Ureter (tissue), 1 donor: ENCODE data around the gene RAD51B. TPM values are rescaled to one million over a fixed set of nuclear protein-coding genes. Genes with fewer than 3 reads are reported as not detected.

ENCODE experiments used
- DNase-seq: peaks from one replicate; pipeline ENCODE4 v3.0.0-alpha.2; 2020; ENCODE audit warnings: low spot score
- total RNA-seq: library from RNA; stranded (reverse); gene quantifications from one replicate; pipeline ENCODE4 v1.2.4, GENCODE V29; 2023
- donor health status: DM: yes; HTN: yes; CAD: no.

RAD51B gene
- total RNA-seq, 1 donor from 2014 or later, result 36.6 TPM

DNA sequence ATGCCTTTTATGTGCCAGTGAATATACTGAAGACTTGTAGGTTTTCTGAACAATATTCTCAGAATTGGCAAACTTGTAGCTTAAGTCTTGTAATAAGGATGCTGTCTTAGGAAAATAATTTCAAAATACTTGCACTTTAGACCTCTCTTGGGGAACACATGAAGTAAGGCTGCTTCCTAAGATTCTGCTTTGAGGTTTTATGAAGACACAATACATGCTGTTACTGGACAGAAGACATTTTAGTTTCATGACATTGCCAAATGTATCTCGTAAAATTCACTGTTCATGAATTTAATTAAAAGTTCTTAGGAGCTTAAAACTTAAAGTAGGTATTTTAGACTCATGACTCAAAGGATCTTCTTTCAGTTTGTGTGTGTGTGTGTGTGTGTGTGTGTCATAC lies 80.7 kb downstream of the RAD51B start:
- no peak for DNase-seq

DNA sequence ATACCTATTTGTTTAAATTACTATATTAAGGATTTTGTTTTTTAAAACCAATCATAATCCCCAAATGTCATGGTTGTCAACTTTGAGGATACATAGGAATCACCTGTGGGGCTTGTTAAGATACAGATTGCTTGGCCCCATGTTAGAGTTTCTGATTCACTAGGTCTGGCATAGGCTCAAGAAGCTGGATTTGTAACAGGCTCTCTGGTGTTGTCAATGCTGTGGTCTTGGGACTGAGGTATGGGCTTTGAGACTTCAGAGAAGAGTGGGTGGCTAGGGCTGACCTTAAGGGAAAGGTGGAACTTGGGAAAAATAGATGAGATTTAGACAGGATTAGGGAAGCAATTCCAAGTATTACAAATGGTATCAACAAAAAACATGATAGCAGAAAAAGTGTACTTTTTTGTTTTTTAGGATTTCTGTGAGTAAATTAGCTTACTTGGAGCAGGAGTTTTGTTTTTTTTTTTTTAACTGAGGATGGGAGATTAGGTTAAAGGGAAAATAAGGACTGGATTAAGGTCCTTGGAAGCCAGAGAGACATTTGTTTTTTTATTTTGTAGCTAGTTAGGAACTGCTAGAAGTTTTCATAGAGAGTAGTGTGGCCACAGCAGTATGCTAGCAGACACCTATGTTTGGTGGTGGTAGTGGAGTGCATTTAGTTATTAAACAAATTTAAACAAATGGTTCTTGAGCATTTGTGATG lies 88.6 kb downstream of the RAD51B start:
- no peak for DNase-seq

DNA sequence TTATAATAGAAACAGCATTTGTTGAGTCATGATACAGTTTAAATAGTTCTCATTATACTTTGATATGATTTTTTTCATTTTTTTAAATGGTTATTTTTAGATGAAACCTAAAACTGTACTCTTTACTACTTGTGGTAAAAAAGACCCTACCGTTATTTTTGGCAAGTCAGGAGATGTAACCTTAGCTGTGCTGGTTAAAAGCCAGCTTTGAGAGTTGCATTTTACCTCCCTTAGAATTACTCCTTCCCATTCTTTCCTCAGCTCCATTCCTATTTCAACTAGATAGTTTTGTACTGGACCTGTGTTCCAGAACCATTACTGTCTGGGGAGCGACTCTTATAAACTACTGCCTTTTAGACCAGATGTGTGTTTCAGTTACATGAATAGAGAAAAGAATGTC lies 92.0 kb downstream of the RAD51B start:
- no peak for DNase-seq

DNA sequence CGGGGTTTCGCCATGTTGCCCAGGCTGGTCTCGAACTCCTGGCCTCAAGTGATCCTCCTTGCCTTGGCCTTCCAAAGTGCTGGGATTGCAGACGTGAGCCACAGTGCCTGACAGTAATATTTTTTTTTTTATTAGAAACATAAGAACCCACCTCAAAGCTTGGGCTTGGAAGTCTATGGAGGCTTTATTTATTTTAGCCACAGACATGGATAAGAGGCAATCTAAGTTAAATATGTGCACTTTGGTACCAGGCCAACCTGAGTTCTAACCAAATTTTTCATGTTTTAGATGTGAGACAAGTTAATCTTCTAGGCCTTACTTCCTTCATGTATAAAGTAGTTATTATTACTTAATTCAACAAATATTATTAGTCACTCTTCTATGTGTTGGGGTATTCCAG lies 96.9 kb downstream of the RAD51B start:
- no peak for DNase-seq

DNA sequence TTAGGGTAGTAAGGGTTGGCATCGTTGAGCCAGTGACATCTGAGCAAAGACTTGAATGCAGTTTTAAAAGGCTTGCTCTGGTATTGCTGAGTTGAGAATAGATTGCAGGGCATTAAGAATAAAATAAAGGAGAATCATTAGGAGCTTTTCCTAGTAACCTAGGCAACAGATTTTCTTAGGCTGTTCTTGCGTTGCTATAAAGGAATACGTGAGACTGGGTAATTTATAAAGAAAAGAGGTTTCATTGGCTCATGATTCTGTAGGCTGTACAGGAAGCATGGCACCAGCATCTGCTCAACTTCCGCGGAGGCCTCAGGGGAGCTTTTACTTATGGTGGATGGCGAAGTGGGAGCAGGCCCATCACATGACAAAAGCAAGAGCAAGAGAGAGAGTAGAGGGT lies 97.4 kb downstream of the RAD51B start:
- no peak for DNase-seq

DNA sequence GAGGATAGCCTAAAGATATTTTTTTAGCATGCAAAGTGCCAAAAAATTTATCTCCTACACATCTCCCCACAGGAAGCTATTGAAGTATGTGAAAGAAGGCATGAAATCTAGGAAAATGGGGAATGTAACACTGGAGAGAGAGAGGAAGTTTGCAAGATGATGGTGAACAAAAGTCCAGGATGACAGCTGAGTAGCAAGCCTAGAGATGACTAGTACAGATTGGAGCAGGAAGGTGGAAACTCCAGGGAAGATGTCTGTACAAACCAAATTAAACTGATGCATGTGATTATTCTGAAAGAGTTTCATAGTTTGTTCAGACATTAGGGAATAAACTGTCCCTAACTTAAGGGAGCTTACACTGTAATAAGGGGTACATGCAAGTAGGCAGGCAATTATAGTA lies 99.3 kb downstream of the RAD51B start:
- DNase-seq, result no peak

DNA sequence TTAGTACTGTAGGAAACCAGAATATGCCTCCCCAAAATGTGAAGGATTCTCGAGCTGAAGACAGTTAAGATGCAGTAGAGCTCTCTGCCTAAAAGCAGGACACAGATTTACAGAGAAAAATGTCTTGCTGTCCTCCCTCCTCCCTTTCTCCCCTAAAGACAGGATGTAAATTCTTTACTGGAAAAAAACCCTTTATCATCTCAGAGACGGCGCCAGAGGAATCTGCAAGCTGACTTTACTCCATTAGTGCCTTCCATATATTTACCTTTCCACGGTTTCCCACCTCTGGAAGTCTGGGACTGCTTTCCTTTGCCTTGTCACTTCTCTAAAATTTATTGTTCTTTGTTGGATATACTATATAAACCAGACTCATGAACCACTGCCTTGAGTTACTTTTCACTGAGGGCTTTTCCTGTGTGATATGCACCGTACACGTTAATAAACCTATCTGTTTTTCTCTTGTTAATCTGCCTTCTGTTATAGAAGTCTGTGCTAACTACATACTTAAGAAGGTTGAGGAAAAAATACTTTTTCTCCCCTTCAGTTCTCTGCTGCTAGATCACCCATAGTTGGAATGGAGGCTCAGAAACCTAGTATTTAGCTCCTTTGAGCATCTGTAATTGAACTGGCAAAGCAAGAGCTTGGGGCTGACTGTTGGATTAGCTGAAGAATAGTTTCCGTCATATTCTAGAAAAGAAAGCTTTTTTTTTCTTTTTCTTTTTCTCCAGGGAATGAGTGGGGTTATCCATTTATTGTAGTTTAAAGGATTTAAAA lies 99.9 kb downstream of the RAD51B start:
- no peak for DNase-seq

DNA sequence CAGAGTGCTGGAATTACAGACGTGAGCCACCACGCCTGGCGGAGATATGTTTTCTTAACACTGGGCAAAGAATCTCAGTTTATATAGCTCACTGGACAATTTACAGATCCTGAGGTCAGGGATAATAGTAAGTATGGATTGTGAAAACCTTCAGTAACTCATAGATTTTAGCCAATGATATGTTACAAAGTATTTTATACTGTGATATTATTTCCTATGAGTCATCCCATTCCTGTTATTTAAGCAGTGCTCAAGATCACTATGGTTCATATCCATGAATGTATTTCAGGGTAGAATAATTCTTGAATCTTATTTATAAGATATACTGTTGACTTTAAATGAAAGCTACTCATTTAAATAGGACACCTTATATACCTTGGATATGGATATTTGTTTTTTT lies 107.2 kb downstream of the RAD51B start:
- no peak for DNase-seq

DNA sequence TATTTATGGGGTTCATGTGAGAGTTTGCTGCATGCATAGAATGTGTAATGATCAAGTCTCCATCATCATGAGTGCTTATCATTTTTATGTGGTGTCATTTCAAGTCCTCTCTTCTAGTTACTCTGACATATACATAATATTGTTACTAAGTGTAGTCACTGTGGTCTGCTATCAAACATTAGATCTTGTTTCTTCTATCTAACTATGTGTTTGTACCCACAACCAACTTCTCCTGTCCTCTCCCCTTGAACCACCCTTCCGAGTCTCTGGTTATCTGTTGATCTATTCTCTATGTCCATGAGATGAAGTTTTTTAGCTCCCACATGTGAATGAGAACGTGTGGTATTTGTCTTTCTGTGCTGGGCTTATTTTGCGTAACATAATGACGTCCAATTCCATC lies 107.7 kb downstream of the RAD51B start:
- no peak for DNase-seq

DNA sequence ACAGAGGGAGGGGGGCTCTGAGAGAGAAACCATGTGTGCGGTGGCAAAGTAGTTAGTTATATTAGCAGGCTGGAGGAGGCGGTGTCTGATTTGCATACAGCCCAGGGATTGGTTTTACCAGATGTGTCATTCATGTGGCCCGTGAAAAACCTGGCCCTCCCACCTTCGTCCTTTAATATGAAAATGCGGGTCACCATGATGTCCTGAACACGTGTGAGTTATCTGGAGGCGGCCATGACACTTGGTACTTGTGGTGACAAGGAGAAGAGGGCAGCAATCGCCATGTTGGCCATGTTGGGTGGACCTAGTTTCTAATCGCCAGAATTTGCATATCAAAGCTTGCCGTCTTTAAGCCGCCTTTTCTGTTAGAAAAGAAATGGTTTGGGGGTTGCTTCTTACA lies 108.8 kb downstream of the RAD51B start:
- DNase-seq, result no peak

DNA sequence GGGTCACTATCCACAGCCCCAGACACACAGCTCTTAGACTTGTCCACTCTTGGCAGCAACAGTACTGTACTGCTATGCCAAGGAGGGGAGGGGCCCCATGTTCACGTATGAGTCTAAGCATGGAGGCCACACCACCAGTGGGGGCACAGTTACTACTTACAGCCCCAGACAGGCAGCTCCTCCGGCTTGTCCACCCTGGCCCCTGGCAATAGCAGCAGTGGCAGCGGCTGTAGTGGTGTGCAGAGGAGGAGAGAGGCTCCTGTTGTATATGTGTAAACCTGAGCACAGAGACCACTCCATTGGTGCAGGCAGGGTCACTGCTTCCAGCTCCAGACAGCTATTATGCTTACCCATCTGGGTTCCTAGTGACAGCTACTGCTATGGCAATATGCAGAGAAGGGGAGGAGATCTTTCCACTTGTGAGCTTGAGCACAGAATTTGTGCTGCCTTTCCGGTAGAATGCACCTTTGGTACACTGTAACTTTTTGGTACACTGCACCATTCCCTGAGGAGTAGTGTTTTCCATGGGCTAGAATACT lies 113.2 kb downstream of the RAD51B start:
- no peak for DNase-seq

DNA sequence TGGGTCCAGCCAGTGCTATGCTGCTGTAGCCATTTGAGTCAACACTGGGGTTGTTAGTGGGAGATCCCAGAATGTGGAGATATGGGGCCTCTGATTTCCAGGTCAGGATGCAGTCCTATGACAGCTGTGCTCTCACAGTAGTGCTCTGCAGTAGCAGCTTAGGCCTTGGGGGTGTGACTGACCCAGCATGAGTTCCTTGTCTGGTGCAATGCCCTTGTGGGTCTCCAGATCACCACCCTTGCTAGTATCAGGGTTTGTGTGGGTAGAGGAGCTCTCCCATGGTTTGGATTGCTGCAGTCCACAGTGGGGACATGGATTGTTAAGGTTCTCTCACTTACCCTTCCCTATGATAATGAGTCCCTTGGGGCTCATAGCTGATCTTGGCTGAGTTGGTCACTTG lies 113.7 kb downstream of the RAD51B start:
- DNase-seq, result no peak

DNA sequence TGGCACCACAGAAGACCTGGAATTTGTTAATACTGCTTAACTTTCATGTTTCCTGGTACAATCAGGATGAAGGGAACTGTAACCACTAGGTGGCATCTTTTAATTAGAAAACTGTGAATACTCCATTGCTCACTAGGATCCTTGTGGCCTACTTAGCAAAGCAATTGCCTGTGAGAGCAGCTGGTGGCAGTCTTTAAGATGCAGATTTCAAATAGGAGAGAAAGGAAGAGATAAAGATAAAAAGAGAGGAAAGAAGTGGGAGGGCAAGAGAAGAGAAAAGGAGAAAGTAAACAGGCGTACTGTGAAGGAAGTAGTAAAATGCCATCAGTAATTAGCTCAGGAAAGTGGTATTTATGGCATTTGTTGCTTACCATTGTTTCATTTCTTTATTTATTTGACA lies 114.5 kb downstream of the RAD51B start:
- no peak for DNase-seq

DNA sequence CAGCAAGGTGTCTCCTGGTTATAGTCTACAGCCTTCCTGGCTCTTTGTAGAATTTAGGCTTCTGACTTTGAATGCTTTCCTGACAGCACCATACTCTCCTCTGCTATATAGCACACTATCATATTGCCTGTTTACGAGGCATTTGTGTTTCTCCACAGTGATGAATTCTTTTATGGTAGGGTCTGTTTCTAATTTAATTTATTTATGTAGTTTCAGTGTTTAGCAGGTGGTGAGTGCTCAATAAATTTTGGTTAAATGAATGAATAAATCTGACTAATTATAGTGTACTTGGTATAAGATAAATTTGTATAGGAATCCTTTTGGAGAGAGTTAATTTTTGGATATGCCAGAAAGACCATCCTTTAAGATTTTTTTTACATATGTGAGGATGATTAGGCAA lies 115.3 kb downstream of the RAD51B start:
- no peak for DNase-seq

DNA sequence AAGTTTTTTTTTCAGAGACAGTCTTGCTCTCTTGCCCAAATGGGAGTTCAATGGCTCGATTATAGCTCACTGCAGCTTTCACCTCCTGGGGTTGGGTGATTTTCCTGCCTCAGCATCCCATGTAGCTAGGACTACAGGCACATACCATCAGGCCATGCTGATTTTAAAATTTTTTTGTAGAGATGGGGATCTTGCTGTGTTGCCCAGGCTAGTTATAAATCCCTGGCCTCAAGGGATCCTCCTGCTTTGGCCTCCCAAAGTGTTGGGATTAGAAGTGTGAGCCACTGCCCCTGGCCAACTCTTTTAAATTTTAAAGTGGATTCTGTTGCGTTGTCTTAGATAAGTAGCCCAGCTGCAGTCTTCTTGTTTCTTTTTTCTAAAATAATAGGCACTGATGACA lies 115.8 kb downstream of the RAD51B start:
- DNase-seq, result no peak

DNA sequence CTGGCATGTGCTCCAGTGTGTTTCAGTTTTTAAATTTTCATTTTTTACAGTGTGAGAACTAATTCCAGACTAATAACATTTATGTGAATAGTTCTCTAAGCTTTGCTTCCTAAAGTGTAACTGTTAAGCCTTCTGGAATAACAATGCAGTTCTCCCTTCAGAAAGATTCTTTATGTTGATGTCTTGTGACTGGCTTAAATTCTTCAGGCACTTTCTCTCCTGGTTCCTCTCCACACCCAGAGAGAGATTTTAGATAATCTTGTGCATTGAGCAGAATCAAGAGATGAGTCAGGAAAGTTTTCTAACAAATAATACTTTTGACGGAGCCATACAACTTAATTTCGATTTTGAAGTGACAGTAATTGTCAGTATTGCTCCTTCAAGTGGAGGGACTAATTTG lies 118.5 kb downstream of the RAD51B start:
- DNase-seq, result no peak

DNA sequence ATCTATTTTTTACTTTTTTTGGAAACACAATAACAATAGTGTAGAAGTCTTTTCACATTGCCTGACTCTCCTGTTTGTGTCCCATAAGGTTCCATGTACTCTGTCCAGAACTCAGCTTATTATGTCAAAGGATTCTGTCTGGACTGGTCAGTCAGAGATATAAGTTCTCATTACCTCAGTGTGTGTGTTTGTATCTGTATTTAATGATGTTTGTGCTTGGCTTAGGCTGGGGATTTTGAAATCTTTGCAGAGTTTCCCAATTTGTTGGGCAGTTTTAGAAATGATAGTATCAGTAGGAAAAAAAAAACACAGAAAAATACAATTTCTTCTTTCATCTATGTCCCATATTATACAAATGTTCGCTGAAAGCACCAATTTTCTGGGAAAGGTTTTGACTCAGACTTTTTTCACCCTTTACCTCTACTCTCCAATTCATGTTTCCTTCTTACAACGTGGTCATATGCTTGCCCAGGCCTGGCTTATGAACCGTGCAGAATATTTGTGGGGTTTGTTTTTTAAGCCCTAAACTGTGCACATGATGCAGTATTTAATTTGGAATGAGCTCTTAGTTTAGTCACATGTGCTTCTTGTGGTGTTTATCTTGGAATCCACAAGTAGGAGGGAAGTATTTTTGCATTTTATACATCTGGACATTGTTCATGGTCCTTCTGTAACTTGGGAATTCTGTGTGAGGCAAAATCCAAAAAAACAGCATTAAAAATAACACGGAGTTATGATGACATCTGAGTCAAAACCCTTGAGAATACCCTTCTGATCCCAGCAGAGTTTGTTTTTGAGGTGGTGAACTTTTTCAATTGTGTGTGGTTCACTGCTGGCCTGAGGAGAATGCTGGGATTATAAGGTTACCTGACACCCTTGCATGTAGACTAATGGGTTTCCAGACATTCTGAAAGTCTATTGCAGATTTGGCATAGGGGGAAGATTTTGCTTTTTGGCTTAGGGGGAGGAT lies 121.2 kb downstream of the RAD51B start:
- DNase-seq, result no peak

DNA sequence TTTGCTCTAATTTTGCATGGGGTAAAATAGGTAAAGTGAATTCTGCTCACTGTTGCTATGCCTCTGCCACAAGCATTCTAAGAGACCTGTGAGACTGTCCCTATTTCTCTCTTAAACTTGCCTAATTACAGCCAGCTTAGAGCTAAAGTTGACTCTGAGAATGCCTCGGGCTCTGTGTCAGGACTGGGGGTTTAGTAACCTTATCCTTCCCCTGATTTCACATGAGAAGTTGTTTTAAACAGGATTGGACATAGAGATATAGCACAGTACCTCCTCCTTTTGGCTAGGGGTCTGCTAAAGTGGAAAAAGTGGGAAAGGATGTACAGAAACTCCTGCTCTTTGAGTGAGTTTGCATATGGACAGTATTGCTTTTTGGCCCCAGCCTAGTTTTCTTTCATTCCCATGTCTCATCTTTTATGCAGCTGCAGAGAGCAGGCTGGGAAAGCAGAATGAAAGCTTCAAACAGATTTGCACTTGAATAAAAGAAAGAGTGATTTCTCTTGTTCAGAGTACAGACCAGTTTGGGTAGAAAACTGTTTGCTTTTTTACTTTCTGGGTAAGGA lies 122.0 kb downstream of the RAD51B start:
- no peak for DNase-seq

DNA sequence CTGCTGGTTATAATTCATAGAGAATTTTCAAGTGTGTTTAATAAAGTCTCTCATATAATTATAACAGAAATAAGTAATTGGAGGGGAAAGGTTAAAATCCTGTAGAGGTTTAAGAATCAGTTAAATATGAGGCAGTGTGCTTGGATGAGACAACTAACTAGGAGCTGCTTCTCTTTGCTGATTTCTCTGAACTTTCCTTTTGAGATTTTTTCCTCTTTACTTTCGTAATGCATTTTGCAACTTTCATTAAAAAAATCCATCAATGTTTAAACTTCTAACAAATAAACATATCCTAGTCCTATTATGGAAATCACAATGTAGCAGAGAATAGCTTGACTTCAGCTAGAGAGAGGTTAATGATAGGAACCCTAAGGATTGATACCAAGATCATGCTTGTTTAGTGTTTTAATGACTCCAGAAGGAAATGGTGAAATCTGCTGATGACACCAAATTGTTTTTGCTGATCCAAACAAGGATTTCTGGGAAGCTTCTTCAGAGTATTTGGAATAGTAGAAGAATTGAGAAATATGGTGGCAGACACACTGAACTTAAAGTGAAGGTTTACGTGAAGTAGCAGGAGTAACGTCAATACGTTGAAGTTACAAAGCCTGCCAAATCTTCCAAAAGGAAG lies 122.6 kb downstream of the RAD51B start:
- no peak for DNase-seq

DNA sequence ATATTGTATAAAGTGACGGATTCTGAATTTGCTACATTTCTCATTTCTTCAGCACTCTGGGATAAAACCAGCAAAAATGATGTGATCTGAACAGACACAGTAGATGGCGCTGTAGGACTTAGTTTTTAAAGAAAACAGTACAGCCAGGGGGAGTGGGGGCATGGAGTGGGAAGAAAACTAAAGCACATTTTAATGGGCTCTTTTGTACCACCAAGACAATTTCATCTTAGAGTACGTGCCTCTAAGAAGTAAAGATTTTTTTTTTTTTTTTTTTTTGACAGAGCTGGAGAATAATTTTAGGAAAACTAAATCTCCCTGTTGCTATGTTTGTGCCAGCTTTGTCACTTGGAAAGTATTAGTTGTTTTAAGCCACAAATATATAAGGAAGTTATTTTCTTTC lies 124.4 kb downstream of the RAD51B start:
- peak; percentile 87 for DNase-seq

DNA sequence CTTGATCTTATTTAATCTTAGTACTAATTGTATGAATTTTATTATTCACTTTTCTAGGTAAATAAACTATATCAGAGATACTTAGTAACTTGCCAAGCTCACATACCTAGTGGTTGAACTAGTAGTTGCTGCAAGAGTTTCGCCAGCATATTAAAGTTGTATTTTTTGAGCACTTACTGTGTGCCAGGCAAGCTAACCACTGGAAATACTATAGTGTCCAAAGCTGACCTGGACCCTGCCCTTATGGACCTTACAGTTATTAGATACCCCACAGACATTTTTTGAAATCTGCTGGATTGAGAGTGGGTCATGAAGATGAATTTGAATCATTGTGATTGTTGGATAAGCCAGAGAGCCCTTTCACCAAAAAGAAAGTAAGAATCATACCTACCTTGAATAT lies 125.0 kb downstream of the RAD51B start:
- DNase-seq, result no peak
